GM12878 (cell line): ENCODE data around the gene PPP3CA. TPM values are rescaled to one million over a fixed set of nuclear protein-coding genes. Genes with fewer than 3 reads are reported as not detected.

Experiments used
- ATAC-seq: fragments of 200-7000 bp; cut with Tn5 transposase; 3 replicates; pipeline ENCODE4 v1.9.1; 2020; ENCODE audit warnings: mild to moderate bottlenecking, moderate library complexity
- BruUV-seq: library from RNA; stranded (reverse); fragments of 400-500 nt; replicated peaks from 2 replicates; lab custom pipeline; 2021; lab: Mats Ljungman, UMichigan
- CTCF ChIA-PET: fragments of 300-600 bp; sonication (Branson Sonifier 250); formaldehyde crosslinking; extraction: SDS; loops from one replicate; lab custom pipeline; 2021; ENCODE audit warnings: inconsistent platforms; lab: Yijun Ruan, JAX
- POLR2A ChIA-PET: fragments of 350-600 bp; formaldehyde crosslinking; extraction: SDS; loops from one replicate; lab custom pipeline; 2021; ENCODE audit warnings: inconsistent platforms; lab: Charles Lee
- RAD21 ChIA-PET: fragments of 300-600 bp; sonication (Branson Sonifier 250); formaldehyde crosslinking; loops from one replicate; lab custom pipeline; 2023; ENCODE audit warnings: antibody characterized with exemption; ENCODE audit not compliant: unreplicated experiment; lab: Charles Lee
- SMC1A ChIA-PET: fragments of 300-600 bp; sonication (Branson Sonifier 250); formaldehyde crosslinking; loops from one replicate; lab custom pipeline; 2023; ENCODE audit not compliant: unreplicated experiment, uncharacterized antibody; lab: Charles Lee
- DNase-seq: peaks from one replicate; pipeline ENCODE4 v3.0.0-alpha.2; 2011; ENCODE audit warnings: low read depth, low spot score
- FAIRE-seq: peaks from 3 replicates; lab custom pipeline; 2011; peaks lifted over from hg19 to GRCh38; lab: Jason Lieb, UNC
- H2AFZ ChIP-seq: 2 replicates; pipeline ENCODE4 v1.6.0; 2011; ENCODE audit warnings: low read depth, low read length, control low read depth; ENCODE audit not compliant: control insufficient read depth
- H3K27ac ChIP-seq: 2 replicates; pipeline ENCODE4 v1.5.1; 2011; ENCODE audit warnings: control low read depth; ENCODE audit not compliant: control insufficient read depth, insufficient read depth
- H3K27me3 ChIP-seq, 2 experiments: replicated peaks in 1 of 2; 2 replicates each; pipeline versions ENCODE4 v1.6.0 to v1.6.1; 2011; ENCODE audit warnings: low read length in 1 of 2; ENCODE audit not compliant: control insufficient read depth in 2 of 2, insufficient read depth in 2 of 2
- H3K36me3 ChIP-seq, 2 experiments: 2 replicates each; pipeline ENCODE4 v1.5.1; 2011; ENCODE audit warnings: low read length in 1 of 2; ENCODE audit not compliant: control insufficient read depth in 2 of 2, insufficient read depth in 2 of 2
- H3K4me1 ChIP-seq: 2 replicates; pipeline ENCODE4 v1.6.1; 2011; ENCODE audit warnings: mild to moderate bottlenecking, low read length, moderate library complexity, mixed read lengths; ENCODE audit not compliant: control insufficient read depth, insufficient read depth
- H3K4me2 ChIP-seq: 2 replicates; pipeline ENCODE4 v1.6.0; 2011; ENCODE audit warnings: control low read depth; ENCODE audit not compliant: control insufficient read depth, insufficient read depth
- H3K4me3 ChIP-seq: fragments of 200-600 bp; sonication (generic); 2 replicates; pipeline ENCODE4 v1.5.1; 2016
- H3K79me2 ChIP-seq: 2 replicates; pipeline ENCODE4 v1.6.0; 2011; ENCODE audit warnings: low read length; ENCODE audit not compliant: control insufficient read depth, insufficient read depth
- H3K9ac ChIP-seq: 2 replicates; pipeline ENCODE4 v1.8.0; 2011; ENCODE audit warnings: low read length, control low read depth, mixed read lengths; ENCODE audit not compliant: control insufficient read depth, insufficient read depth
- H3K9me3 ChIP-seq: replicated peaks from 3 replicates; pipeline ENCODE4 v1.5.1; 2011; ENCODE audit warnings: mild to moderate bottlenecking, low read length; ENCODE audit not compliant: control insufficient read depth, insufficient read depth
- H4K20me1 ChIP-seq: 2 replicates; pipeline ENCODE4 v1.6.0; 2011; ENCODE audit not compliant: control insufficient read depth, insufficient read depth
- CBFB ChIP-seq: IDR thresholded peaks from 2 replicates; pipeline ENCODE4 v1.6.1; 2016; ENCODE audit warnings: antibody characterized with exemption, low read depth
- CBX3 ChIP-seq: fragments of 200-600 bp; sonication (generic); IDR thresholded peaks from 2 replicates; pipeline ENCODE4 v1.6.1; 2016; ENCODE audit warnings: low read depth, borderline replicate concordance
- IKZF1 ChIP-seq: fragments of 450-650 bp; conservative IDR thresholded peaks from 2 replicates; pipeline ENCODE4 v1.6.1; 2017; ENCODE audit warnings: antibody characterized with exemption, mild to moderate bottlenecking
- NRF1 ChIP-seq: conservative IDR thresholded peaks from 2 replicates; pipeline ENCODE4 v1.6.1; 2011; ENCODE audit warnings: mild to moderate bottlenecking, low read depth, low read length, improper control_type of control experiment
- RAD21 ChIP-seq: IDR thresholded peaks from 2 replicates; pipeline ENCODE4 v1.6.1; 2011; ENCODE audit warnings: mild to moderate bottlenecking, low read depth, low read length, moderate library complexity; ENCODE audit not compliant: insufficient read depth
- RAD51 ChIP-seq: fragments of 450-650 bp; IDR thresholded peaks from 2 replicates; pipeline ENCODE4 v1.6.1; 2016; ENCODE audit warnings: moderate library complexity, mild to moderate bottlenecking, inconsistent platforms
- RFX5 ChIP-seq: IDR thresholded peaks from 2 replicates; pipeline ENCODE4 v1.6.1; 2011; ENCODE audit warnings: low read depth, low read length, improper control_type of control experiment
- SMAD5 ChIP-seq: IDR thresholded peaks from 2 replicates; pipeline ENCODE4 v1.6.1; 2016; ENCODE audit warnings: antibody characterized with exemption, low read depth
- SUPT20H ChIP-seq: IDR thresholded peaks from 2 replicates; pipeline ENCODE4 v1.6.1; 2011; ENCODE audit warnings: low read depth, mild to moderate bottlenecking, low read length, moderate library complexity, borderline replicate concordance; ENCODE audit not compliant: control insufficient read depth
- TBL1XR1 ChIP-seq: IDR thresholded peaks from 2 replicates; pipeline ENCODE4 v1.6.1; 2012; ENCODE audit warnings: low read depth, low read length, improper control_type of control experiment
- ZNF622 ChIP-seq: fragments of 450-650 bp; IDR thresholded peaks from 2 replicates; pipeline ENCODE4 v1.6.1; 2017; ENCODE audit warnings: mild to moderate bottlenecking, inconsistent platforms
- WGBS: methylation state at CpG from one replicate; pipeline ENCODE4 v1.1.6; 2016; ENCODE audit warnings: low lambda C conversion rate; ENCODE audit not compliant: insufficient replicate concordance, insufficient coverage; ENCODE audit errors: missing lambda C conversion rate; 5-methylcytosine and 5-hydroxymethylcytosine counted together
- in situ Hi-C: fragments of 300-500 bp; cut with MboI; formaldehyde crosslinking; loops from 9 replicates; pipeline ENCODE4 v1.14.3; 2018; ENCODE audit warnings: mixed read lengths
- intact Hi-C: fragments of 100-400 bp; cut with micrococcal nuclease; formaldehyde crosslinking; loops from one replicate; pipeline ENCODE4 v1.14.2; 2022; ENCODE audit not compliant: unreplicated experiment
- polyA plus RNA-seq, 11 experiments: library from polyadenylated mRNA; depleted of rRNA in 4 of 11; unstranded in 6 of 11; stranded (reverse) in 5 of 11; fragments of >200 nt; fragmentation: Nextera tagmentation in 4 of 11; fragmentation: Illumina TruSeq in 1 of 11; extraction: Ambion mirVana in 4 of 11; extraction: Trizol in 1 of 11; gene quantifications; 1 replicate in 1 of 11; 2 replicates in 10 of 11; pipeline versions ENCODE4 v1.2.1 to v1.2.3, GENCODE V29; 2011 to 2016; ENCODE audit warnings: inconsistent platforms in 2 of 11, missing spikeins in 2 of 11, low read depth in 1 of 11
- total RNA-seq, 4 experiments: library from RNA; depleted of rRNA in 3 of 4; stranded (reverse); fragments of >200 nt in 3 of 4; fragmentation: Illumina TruSeq in 1 of 4; extraction: Trizol in 1 of 4; gene quantifications; 2 replicates each; pipeline versions ENCODE4 v1.2.1 to v1.2.3, GENCODE V29; 2013 to 2021
- TF ChIP-seq, protein P1 (sequence below): IDR thresholded peaks from 2 replicates; pipeline ENCODE4 v1.6.1; 2012; ENCODE audit warnings: low read depth, low read length, improper control_type of control experiment

The PPP3CA gene
- total and polyA plus RNA-seq, 10 of the 15 experiments (the other 5 are each of a cell fraction or from before 2014, with no cell fraction given): 0.33 to 9.0 (median 1.0) TPM

DNA sequence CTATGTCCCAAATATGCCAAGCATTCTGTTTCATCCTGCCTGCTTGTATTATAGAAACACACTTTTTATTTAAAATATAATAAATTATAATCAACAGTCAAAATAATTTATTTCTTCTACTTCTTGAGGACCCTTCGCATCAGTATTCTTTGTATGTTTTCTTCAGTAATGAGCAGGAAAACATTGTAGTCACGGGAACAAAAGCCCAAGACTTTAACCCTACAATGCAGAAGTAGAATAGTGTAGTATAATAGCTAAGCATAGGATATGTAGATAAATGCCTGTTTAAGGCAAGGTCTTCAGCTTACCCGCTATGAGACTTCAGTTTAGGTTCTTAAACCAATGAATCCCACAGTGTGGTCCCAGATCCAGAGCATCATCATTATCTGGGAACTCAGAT lies 156.6 kb downstream of the PPP3CA start:
- 98% methylated on average over 3 of the region's 3 CpGs for WGBS
- no TSS peak for BruUV-seq
- H3K27me3 ChIP-seq: no peaks in the 10 kb centered on the region
- ChIA-PET POLR2A (no interaction called here), RAD21 (no interaction called here), CTCF (interaction anchor here (0.9 kb wide), 1 partner anchor 21 kb away, joined by 3 read pairs; no protein-coding TSS in a partner anchor), SMC1A (interaction anchor here (0.6 to 1.1 kb wide), 3 partner anchors 20 to 344 kb away, joined by 3 read pairs; no protein-coding TSS in a partner anchor)
- no peaks in the 10 kb centered on the region for H4K20me1 ChIP-seq
- H3K4me3 ChIP-seq: no peak overlapping the region
- no peak overlapping the region for H3K9ac ChIP-seq
- H3K4me2 ChIP-seq: no peak overlapping the region
- H3K36me3 ChIP-seq: no peaks in the 10 kb centered on the region; a peak in 1 of 4 replicates
- H3K79me2 ChIP-seq: no peaks in the 10 kb centered on the region
- intact Hi-C loops: no loop called here
- H3K27ac ChIP-seq: no peak overlapping the region
- in situ Hi-C loops: no loop called here
- DNase-seq (no peak), FAIRE-seq (no peak), ATAC-seq (no peak)
- H3K4me1 ChIP-seq: no peaks in the 10 kb centered on the region
- H2AFZ ChIP-seq: no peak overlapping the region
- H3K9me3 ChIP-seq: no peaks in the 10 kb centered on the region
- no peak for TF ChIP-seq TBL1XR1
- TF ChIP-seq NRF1: no peak
- TF ChIP-seq ZNF622: no peak
- no peak for TF ChIP-seq SUPT20H
- TF ChIP-seq SMAD5: no peak
- no peak for TF ChIP-seq RAD51
- no peak for TF ChIP-seq CBX3

DNA sequence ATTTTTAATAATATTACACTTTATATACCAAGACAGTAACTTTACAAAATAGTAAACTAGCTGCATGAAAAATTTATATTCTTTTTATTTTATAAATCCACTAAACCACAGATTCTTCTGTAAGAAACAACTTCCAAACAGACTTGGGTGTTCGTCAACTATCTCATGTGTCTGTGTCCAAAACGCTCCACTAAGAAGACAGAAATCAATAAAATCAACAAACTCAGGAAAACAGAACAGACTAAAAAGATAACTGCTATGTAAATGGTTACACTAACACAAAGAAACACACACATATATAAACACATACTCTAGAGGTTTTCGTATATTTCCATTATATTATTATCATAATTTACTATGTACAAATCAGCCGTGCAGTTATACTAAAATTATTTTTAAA lies 158.4 kb downstream of the PPP3CA start:
- POLR2A ChIA-PET: no interaction called here
- in situ Hi-C loops (no loop called here), intact Hi-C loops (loop anchor here (10.0 kb wide), 1 partner anchor 246 kb away; no protein-coding TSS in a partner anchor)
- Histone ChIP-seq H3K27ac (no peak overlapping the region), H3K9me3 (no peaks in the 10 kb centered on the region), H3K4me2 (no peak overlapping the region), H4K20me1 (no peaks in the 10 kb centered on the region), H3K27me3 (no peaks in the 10 kb centered on the region), H3K4me3 (no peak overlapping the region), H3K4me1 (no peaks in the 10 kb centered on the region), H3K36me3 (no peaks in the 10 kb centered on the region; a peak in 1 of 4 replicates), H3K79me2 (no peaks in the 10 kb centered on the region), H3K9ac (no peak overlapping the region), H2AFZ (no peak overlapping the region)
- RAD21 ChIA-PET: no interaction called here
- DNase-seq (no peak), ATAC-seq (no peak), FAIRE-seq (no peak)
- no TSS peak for BruUV-seq
- CTCF ChIA-PET: no interaction called here
- TF ChIP-seq, protein P1, sequence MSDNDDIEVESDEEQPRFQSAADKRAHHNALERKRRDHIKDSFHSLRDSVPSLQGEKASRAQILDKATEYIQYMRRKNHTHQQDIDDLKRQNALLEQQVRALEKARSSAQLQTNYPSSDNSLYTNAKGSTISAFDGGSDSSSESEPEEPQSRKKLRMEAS: no peak
- TF ChIP-seq CBFB (no peak), IKZF1 (no peak), RAD21 (no peak), RFX5 (no peak)
- SMC1A ChIA-PET: interaction anchor here (1.0 kb wide), 1 partner anchor 30 kb away, joined by 3 read pairs; no protein-coding TSS in a partner anchor
- WGBS: 98% methylated on average over 4 of the region's 4 CpGs
